OCI-LY3 (cell line): ENCODE results near the gene GREM2.

Experiments
- CTCF ChIP-seq: fragments of 200-600, 300-600 bp; sonication (generic); IDR thresholded peaks from 2 replicates; pipeline ENCODE4 v1.5.1; 2014; ENCODE audit warnings: antibody characterized with exemption, low read length, low read depth
- EZH2phosphoT487 ChIP-seq: fragments of 200-600 bp; shearing (Covaris generic); IDR thresholded peaks from 2 replicates; pipeline ENCODE4 v1.6.1; 2018; ENCODE audit warnings: antibody characterized with exemption, mixed run types, low read depth

- TF ChIP-seq CTCF (no peak), EZH2phosphoT487 (no peak)
Measured at GRCh38 chr1:240522122-240522822, 89.7 kb downstream of the GREM2 start.
